GM04504 (cell line): Measurements from ENCODE around the gene CHST4.
"Not testable (repeated sequence)": the region's sequence is repeated elsewhere in the genome, so short reads cannot be mapped to it uniquely, and the experiment has no call there.

Experiments
- DNase-seq: peaks from one replicate; pipeline ENCODE4 v3.0.0-alpha.2; 2012; ENCODE audit warnings: low read depth

The CHST4 gene

GRCh38 chr16:71570144-71570543 is 43.9 kb downstream of the CHST4 start:
- no peak for DNase-seq

- no peak for DNase-seq
These were observed 46.4 kb downstream of the CHST4 start for GRCh38 chr16:71572497-71573116.

- no peak for DNase-seq
These were observed 47.3 kb downstream of the CHST4 start for GRCh38 chr16:71573387-71574094.

- no peak for DNase-seq
These were observed 48.5 kb downstream of the CHST4 start for GRCh38 chr16:71574702-71575101.

- no peak for DNase-seq
These were observed 50.7 kb downstream of the CHST4 start, which contains the start of gene TAT for GRCh38 chr16:71576971-71577370. TSS of gene TAT (minus strand) at chr16:71577092. CDS start at chr16:71576415, 677 bp downstream.

GRCh38 chr16:71582553-71582848 is 56.3 kb downstream of the CHST4 start:
- DNase-seq, result not testable (repeated sequence)

GRCh38 chr16:71584543-71585317 is 58.5 kb downstream of the CHST4 start:
- no peak for DNase-seq

GRCh38 chr16:71585318-71585703 is 59.1 kb downstream of the CHST4 start:
- no peak for DNase-seq
